ENCODE data around the gene TRIM38. TPM values are rescaled to one million over a fixed set of nuclear protein-coding genes. Genes with fewer than 3 reads are reported as not detected.

TRIM38 gene
- total RNA-seq, 1 donor from 2014 or later, result 8.1 TPM

DNA sequence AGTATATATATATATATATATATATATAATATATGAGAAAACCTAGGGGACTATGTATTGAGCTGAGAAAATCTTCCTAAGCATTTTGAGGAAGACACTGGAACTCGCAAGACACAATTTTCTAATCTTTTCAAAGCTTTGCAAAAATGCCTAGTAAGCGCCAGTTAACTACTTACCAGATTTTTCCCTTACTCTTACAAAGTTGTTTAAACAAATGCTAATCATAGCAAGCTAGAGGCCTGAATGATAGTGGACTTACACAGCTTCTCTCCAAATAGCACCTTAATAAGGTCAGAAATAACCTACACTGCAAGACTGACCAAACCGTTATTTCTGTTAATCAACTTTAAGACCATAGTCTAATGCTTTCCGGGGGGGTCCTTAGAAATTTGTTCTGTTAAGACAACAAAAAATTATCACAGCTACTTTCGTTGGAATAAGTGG lies 68.6 kb downstream of the TRIM38 start:
- Histone ChIP-seq H3K9me3 (no peaks in the 10 kb centered on the region), H3K4me3 (peak overlapping the region; percentile 50 to 61), H3K4me1 (peaks cover 28% of the 10 kb centered on the region), H3K36me3 (no peaks in the 10 kb centered on the region), H3K27ac (no peak overlapping the region), H3K27me3 (no peaks in the 10 kb centered on the region)
- no peak for TF ChIP-seq POLR2AphosphoS5 (IDR thresholded peaks at IDR 0.05; ENCODE audit: insufficient read depth in 1 of 2, low read depth in 1 of 2)
- TF ChIP-seq POLR2A (IDR thresholded peaks at IDR 0.05), result no peak
- TF ChIP-seq, protein P1, sequence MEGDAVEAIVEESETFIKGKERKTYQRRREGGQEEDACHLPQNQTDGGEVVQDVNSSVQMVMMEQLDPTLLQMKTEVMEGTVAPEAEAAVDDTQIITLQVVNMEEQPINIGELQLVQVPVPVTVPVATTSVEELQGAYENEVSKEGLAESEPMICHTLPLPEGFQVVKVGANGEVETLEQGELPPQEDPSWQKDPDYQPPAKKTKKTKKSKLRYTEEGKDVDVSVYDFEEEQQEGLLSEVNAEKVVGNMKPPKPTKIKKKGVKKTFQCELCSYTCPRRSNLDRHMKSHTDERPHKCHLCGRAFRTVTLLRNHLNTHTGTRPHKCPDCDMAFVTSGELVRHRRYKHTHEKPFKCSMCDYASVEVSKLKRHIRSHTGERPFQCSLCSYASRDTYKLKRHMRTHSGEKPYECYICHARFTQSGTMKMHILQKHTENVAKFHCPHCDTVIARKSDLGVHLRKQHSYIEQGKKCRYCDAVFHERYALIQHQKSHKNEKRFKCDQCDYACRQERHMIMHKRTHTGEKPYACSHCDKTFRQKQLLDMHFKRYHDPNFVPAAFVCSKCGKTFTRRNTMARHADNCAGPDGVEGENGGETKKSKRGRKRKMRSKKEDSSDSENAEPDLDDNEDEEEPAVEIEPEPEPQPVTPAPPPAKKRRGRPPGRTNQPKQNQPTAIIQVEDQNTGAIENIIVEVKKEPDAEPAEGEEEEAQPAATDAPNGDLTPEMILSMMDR (IDR thresholded peaks at IDR 0.05), result no peak
- intact Hi-C loops (cut with DNase I), result no loop called here
- DNase-seq (ENCODE audit: extremely low spot score in 2 of 2), result no peak

DNA sequence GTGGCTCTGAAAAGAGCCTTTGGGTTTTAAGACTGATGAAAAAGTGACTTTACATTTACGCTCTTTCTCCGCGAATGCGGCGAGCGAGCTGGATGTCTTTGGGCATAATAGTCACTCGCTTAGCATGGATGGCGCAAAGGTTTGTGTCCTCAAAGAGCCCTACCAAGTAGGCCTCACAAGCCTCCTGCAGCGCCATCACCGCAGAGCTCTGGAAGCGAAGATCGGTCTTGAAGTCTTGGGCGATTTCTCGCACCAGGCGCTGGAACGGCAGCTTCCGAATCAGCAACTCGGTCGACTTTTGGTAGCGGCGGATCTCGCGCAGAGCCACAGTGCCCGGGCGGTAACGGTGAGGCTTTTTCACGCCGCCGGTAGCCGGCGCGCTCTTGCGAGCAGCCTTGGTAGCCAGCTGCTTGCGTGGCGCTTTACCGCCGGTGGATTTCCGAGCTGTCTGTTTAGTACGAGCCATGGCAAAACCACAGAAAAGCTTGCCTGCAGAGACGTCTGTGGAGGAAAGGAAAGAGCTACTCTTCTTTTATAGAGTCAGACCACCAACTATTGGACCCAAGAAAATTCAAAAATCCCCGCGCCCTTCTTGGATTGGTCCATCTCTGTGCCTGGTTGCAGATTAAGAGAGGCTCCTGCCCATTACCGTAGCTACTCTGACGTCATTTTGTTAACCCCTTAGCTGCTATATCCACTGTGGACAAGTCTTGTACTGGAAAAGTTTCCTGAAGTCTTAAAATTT lies 69.2 kb downstream of the TRIM38 start:
- Histone ChIP-seq H3K27me3 (no peaks in the 10 kb centered on the region), H3K27ac (peak overlapping the region; percentile 77), H3K4me3 (peak overlapping the region; percentile 50 to 61), H3K4me1 (peaks cover 28% of the 10 kb centered on the region), H3K9me3 (no peaks in the 10 kb centered on the region), H3K36me3 (no peaks in the 10 kb centered on the region)
- TF ChIP-seq POLR2AphosphoS5 (IDR thresholded peaks at IDR 0.05; ENCODE audit: insufficient read depth in 1 of 2, low read depth in 1 of 2) (peak; percentile 64 to 84), POLR2A (IDR thresholded peaks at IDR 0.05) (no peak)
- TF ChIP-seq, protein P1 (IDR thresholded peaks at IDR 0.05), result no peak
- peak in 1 of 2 donors; percentile 93 for DNase-seq (ENCODE audit: extremely low spot score in 2 of 2)
- intact Hi-C loops (cut with DNase I), result no loop called here

DNA sequence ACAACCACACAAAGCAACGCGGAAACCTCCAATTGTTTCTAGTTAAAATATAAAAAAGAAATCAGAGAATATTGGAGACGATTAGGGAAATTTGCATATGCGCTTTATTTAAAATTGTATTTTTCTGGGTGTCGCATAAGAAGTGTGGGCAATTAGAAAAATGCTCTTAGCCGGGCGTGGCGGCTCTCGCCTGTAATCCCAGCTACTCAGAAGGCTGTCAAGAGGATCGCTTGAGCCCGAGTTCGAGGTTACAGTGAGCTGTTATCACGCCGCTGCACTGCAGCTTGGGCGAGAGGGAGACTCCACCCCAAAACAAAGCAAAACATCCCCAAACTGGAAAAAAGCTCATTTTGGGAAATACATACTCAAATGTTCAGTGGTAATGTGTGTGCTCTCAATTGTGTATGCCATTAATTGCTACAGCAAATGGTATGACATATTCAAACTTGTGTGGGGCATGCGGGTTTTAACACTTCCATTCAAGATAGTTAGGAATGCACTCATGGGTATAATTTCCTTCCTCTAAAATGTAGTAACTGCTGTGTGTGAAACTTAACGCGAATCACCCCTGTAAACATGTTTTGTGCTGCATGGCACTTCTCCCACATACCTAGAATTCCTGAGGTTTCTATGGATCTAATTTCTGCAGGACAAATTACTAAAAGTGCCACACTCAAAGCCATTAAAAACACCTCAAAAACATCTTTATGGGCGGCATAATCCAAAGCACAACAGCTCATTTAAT lies 69.9 kb downstream of the TRIM38 start:
- Histone ChIP-seq H3K9me3 (no peaks in the 10 kb centered on the region), H3K27me3 (no peaks in the 10 kb centered on the region), H3K4me1 (peaks cover 27% of the 10 kb centered on the region), H3K27ac (peak overlapping the region; percentile 77), H3K4me3 (peak overlapping the region; percentile 50 to 61), H3K36me3 (no peaks in the 10 kb centered on the region)
- no peak for DNase-seq (ENCODE audit: extremely low spot score in 2 of 2)
- intact Hi-C loops (cut with DNase I), result no loop called here
- TF ChIP-seq, protein P1 (IDR thresholded peaks at IDR 0.05), result no peak
- TF ChIP-seq POLR2AphosphoS5 (IDR thresholded peaks at IDR 0.05; ENCODE audit: insufficient read depth in 1 of 2, low read depth in 1 of 2), result peak in 1 of 2 donors; percentile 5

DNA sequence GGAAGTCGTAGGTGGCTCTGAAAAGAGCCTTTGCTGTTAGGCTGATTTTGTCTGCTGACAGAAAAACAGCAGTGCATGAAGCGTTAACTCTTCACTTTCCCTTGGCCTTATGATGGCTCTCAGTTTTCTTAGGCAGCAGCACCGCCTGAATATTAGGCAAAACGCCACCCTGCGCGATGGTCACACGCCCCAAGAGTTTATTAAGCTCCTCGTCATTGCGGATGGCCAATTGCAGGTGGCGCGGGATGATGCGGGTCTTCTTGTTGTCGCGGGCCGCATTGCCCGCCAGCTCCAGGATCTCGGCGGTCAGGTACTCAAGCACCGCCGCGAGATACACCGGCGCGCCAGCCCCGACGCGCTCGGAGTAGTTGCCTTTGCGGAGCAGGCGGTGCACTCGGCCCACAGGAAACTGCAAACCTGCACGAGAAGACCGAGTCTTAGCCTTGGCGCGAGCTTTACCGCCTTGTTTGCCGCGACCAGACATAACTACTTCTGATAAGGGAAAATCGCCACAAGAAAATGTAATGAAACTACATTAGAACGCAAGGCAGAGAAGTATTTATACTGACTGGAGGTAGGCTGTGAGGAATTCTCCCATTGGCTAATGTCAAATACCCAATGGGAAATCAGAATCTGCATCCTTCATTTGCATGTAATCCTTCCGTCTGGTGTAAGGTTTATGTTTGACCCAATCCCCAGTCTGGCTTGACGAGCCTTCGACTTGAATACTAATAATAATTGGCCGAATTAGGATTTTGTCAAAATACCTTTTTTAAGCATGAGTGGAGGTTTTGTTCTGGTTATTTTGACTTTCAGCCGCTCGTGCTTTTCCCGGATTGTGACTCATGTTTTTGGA lies 70.7 kb downstream of the TRIM38 start:
- intact Hi-C loops (cut with DNase I), result no loop called here
- Histone ChIP-seq H3K36me3 (no peaks in the 10 kb centered on the region), H3K9me3 (no peaks in the 10 kb centered on the region), H3K4me3 (peak overlapping the region; percentile 50 to 61), H3K4me1 (peaks cover 22% of the 10 kb centered on the region), H3K27ac (peak overlapping the region; percentile 77), H3K27me3 (no peaks in the 10 kb centered on the region)
- DNase-seq (ENCODE audit: extremely low spot score in 2 of 2), result no peak
- TF ChIP-seq POLR2A (IDR thresholded peaks at IDR 0.05) (peak in 1 of 2 donors; percentile 91), POLR2AphosphoS5 (IDR thresholded peaks at IDR 0.05; ENCODE audit: insufficient read depth in 1 of 2, low read depth in 1 of 2) (peak; percentile 99)
- TF ChIP-seq, protein P1 (IDR thresholded peaks at IDR 0.05), result no peak
